GM12878 (cell line): ENCODE data around the gene TMEM38B. TPM values are rescaled to one million over a fixed set of nuclear protein-coding genes. Genes with fewer than 3 reads are reported as not detected.

Experiments used
- ATAC-seq: fragments of 200-7000 bp; cut with Tn5 transposase; 3 replicates; pipeline ENCODE4 v1.9.1; 2020; ENCODE audit warnings: mild to moderate bottlenecking, moderate library complexity
- BruUV-seq: library from RNA; stranded (reverse); fragments of 400-500 nt; replicated peaks from 2 replicates; lab custom pipeline; 2021; lab: Mats Ljungman, UMichigan
- CTCF ChIA-PET: fragments of 300-600 bp; sonication (Branson Sonifier 250); formaldehyde crosslinking; extraction: SDS; loops from one replicate; lab custom pipeline; 2021; ENCODE audit warnings: inconsistent platforms; lab: Yijun Ruan, JAX
- POLR2A ChIA-PET: fragments of 350-600 bp; formaldehyde crosslinking; extraction: SDS; loops from one replicate; lab custom pipeline; 2021; ENCODE audit warnings: inconsistent platforms; lab: Charles Lee
- RAD21 ChIA-PET: fragments of 300-600 bp; sonication (Branson Sonifier 250); formaldehyde crosslinking; loops from one replicate; lab custom pipeline; 2023; ENCODE audit warnings: antibody characterized with exemption; ENCODE audit not compliant: unreplicated experiment; lab: Charles Lee
- SMC1A ChIA-PET: fragments of 300-600 bp; sonication (Branson Sonifier 250); formaldehyde crosslinking; loops from one replicate; lab custom pipeline; 2023; ENCODE audit not compliant: unreplicated experiment, uncharacterized antibody; lab: Charles Lee
- DNase-seq: peaks from one replicate; pipeline ENCODE4 v3.0.0-alpha.2; 2011; ENCODE audit warnings: low read depth, low spot score
- FAIRE-seq: peaks from 3 replicates; lab custom pipeline; 2011; peaks lifted over from hg19 to GRCh38; lab: Jason Lieb, UNC
- H2AFZ ChIP-seq: 2 replicates; pipeline ENCODE4 v1.6.0; 2011; ENCODE audit warnings: low read depth, low read length, control low read depth; ENCODE audit not compliant: control insufficient read depth
- H3K27ac ChIP-seq: 2 replicates; pipeline ENCODE4 v1.5.1; 2011; ENCODE audit warnings: control low read depth; ENCODE audit not compliant: control insufficient read depth, insufficient read depth
- H3K27me3 ChIP-seq, 2 experiments: replicated peaks in 1 of 2; 2 replicates each; pipeline versions ENCODE4 v1.6.0 to v1.6.1; 2011; ENCODE audit warnings: low read length in 1 of 2; ENCODE audit not compliant: control insufficient read depth in 2 of 2, insufficient read depth in 2 of 2
- H3K36me3 ChIP-seq, 2 experiments: 2 replicates each; pipeline ENCODE4 v1.5.1; 2011; ENCODE audit warnings: low read length in 1 of 2; ENCODE audit not compliant: control insufficient read depth in 2 of 2, insufficient read depth in 2 of 2
- H3K4me1 ChIP-seq: 2 replicates; pipeline ENCODE4 v1.6.1; 2011; ENCODE audit warnings: mild to moderate bottlenecking, low read length, moderate library complexity, mixed read lengths; ENCODE audit not compliant: control insufficient read depth, insufficient read depth
- H3K4me2 ChIP-seq: 2 replicates; pipeline ENCODE4 v1.6.0; 2011; ENCODE audit warnings: control low read depth; ENCODE audit not compliant: control insufficient read depth, insufficient read depth
- H3K4me3 ChIP-seq: fragments of 200-600 bp; sonication (generic); 2 replicates; pipeline ENCODE4 v1.5.1; 2016
- H3K79me2 ChIP-seq: 2 replicates; pipeline ENCODE4 v1.6.0; 2011; ENCODE audit warnings: low read length; ENCODE audit not compliant: control insufficient read depth, insufficient read depth
- H3K9ac ChIP-seq: 2 replicates; pipeline ENCODE4 v1.8.0; 2011; ENCODE audit warnings: low read length, control low read depth, mixed read lengths; ENCODE audit not compliant: control insufficient read depth, insufficient read depth
- H3K9me3 ChIP-seq: replicated peaks from 3 replicates; pipeline ENCODE4 v1.5.1; 2011; ENCODE audit warnings: mild to moderate bottlenecking, low read length; ENCODE audit not compliant: control insufficient read depth, insufficient read depth
- H4K20me1 ChIP-seq: 2 replicates; pipeline ENCODE4 v1.6.0; 2011; ENCODE audit not compliant: control insufficient read depth, insufficient read depth
- ATF7 ChIP-seq: fragments of 450-650 bp; IDR thresholded peaks from 2 replicates; pipeline ENCODE4 v1.6.1; 2016; ENCODE audit warnings: low read depth, mild to moderate bottlenecking
- MYB ChIP-seq: fragments of 150-350 bp; IDR thresholded peaks from 2 replicates; pipeline ENCODE4 v1.6.1; 2014; ENCODE audit warnings: mild to moderate bottlenecking, low read depth, low read length, borderline replicate concordance
- NBN ChIP-seq: fragments of 450-650 bp; IDR thresholded peaks from 2 replicates; pipeline ENCODE4 v1.6.1; 2016
- NRF1 ChIP-seq: conservative IDR thresholded peaks from 2 replicates; pipeline ENCODE4 v1.6.1; 2011; ENCODE audit warnings: mild to moderate bottlenecking, low read depth, low read length, improper control_type of control experiment
- PAX8 ChIP-seq: fragments of 450-650 bp; IDR thresholded peaks from 2 replicates; pipeline ENCODE4 v1.6.1; 2017; ENCODE audit warnings: mild to moderate bottlenecking, moderate library complexity
- POLR2A ChIP-seq: IDR thresholded peaks from 2 replicates; pipeline ENCODE4 v1.6.1; 2011; ENCODE audit warnings: low read depth, mild to moderate bottlenecking, low read length
- SMAD5 ChIP-seq: IDR thresholded peaks from 2 replicates; pipeline ENCODE4 v1.6.1; 2016; ENCODE audit warnings: antibody characterized with exemption, low read depth
- SREBF1 ChIP-seq: IDR thresholded peaks from 2 replicates; pipeline ENCODE4 v1.6.1; 2012; ENCODE audit warnings: mild to moderate bottlenecking, low read length
- WGBS: methylation state at CpG from one replicate; pipeline ENCODE4 v1.1.6; 2016; ENCODE audit warnings: low lambda C conversion rate; ENCODE audit not compliant: insufficient replicate concordance, insufficient coverage; ENCODE audit errors: missing lambda C conversion rate; 5-methylcytosine and 5-hydroxymethylcytosine counted together
- in situ Hi-C: fragments of 300-500 bp; cut with MboI; formaldehyde crosslinking; loops from 9 replicates; pipeline ENCODE4 v1.14.3; 2018; ENCODE audit warnings: mixed read lengths
- intact Hi-C: fragments of 100-400 bp; cut with micrococcal nuclease; formaldehyde crosslinking; loops from one replicate; pipeline ENCODE4 v1.14.2; 2022; ENCODE audit not compliant: unreplicated experiment
- polyA plus RNA-seq, 11 experiments: library from polyadenylated mRNA; depleted of rRNA in 4 of 11; unstranded in 6 of 11; stranded (reverse) in 5 of 11; fragments of >200 nt; fragmentation: Nextera tagmentation in 4 of 11; fragmentation: Illumina TruSeq in 1 of 11; extraction: Ambion mirVana in 4 of 11; extraction: Trizol in 1 of 11; gene quantifications; 1 replicate in 1 of 11; 2 replicates in 10 of 11; pipeline versions ENCODE4 v1.2.1 to v1.2.3, GENCODE V29; 2011 to 2016; ENCODE audit warnings: inconsistent platforms in 2 of 11, missing spikeins in 2 of 11, low read depth in 1 of 11
- total RNA-seq, 4 experiments: library from RNA; depleted of rRNA in 3 of 4; stranded (reverse); fragments of >200 nt in 3 of 4; fragmentation: Illumina TruSeq in 1 of 4; extraction: Trizol in 1 of 4; gene quantifications; 2 replicates each; pipeline versions ENCODE4 v1.2.1 to v1.2.3, GENCODE V29; 2013 to 2021
- TF ChIP-seq, protein P1 (sequence below): fragments of 450-650 bp; IDR thresholded peaks from 2 replicates; pipeline ENCODE4 v1.6.1; 2017; ENCODE audit warnings: low read depth, mild to moderate bottlenecking, moderate library complexity
- TF ChIP-seq, protein P2 (sequence below): IDR thresholded peaks from 2 replicates; pipeline ENCODE4 v1.6.1; 2011; ENCODE audit warnings: borderline replicate concordance, low read depth, mild to moderate bottlenecking, moderate library complexity, mixed read lengths, low read length; ENCODE audit not compliant: insufficient read depth; ENCODE audit errors: extremely low read length

The TMEM38B gene
- total and polyA plus RNA-seq, 10 of the 15 experiments (the other 5 are each of a cell fraction or from before 2014, with no cell fraction given) = 8.4 to 22.5 (median 12.7) TPM

GRCh38 chr9:105712773-105713172 is 18.4 kb downstream of the TMEM38B start:
- no peak for TF ChIP-seq ATF7
- TF ChIP-seq POLR2A = no peak
- no peak for TF ChIP-seq SMAD5
- TF ChIP-seq, protein P1, sequence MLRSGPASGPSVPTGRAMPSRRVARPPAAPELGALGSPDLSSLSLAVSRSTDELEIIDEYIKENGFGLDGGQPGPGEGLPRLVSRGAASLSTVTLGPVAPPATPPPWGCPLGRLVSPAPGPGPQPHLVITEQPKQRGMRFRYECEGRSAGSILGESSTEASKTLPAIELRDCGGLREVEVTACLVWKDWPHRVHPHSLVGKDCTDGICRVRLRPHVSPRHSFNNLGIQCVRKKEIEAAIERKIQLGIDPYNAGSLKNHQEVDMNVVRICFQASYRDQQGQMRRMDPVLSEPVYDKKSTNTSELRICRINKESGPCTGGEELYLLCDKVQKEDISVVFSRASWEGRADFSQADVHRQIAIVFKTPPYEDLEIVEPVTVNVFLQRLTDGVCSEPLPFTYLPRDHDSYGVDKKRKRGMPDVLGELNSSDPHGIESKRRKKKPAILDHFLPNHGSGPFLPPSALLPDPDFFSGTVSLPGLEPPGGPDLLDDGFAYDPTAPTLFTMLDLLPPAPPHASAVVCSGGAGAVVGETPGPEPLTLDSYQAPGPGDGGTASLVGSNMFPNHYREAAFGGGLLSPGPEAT = no peak
- no peak for TF ChIP-seq NBN
- no peak for TF ChIP-seq SREBF1
- TF ChIP-seq, protein P2, sequence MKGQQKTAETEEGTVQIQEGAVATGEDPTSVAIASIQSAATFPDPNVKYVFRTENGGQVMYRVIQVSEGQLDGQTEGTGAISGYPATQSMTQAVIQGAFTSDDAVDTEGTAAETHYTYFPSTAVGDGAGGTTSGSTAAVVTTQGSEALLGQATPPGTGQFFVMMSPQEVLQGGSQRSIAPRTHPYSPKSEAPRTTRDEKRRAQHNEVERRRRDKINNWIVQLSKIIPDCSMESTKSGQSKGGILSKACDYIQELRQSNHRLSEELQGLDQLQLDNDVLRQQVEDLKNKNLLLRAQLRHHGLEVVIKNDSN = no peak
- TF ChIP-seq PAX8 = no peak
- no peak for TF ChIP-seq NRF1
- no peak for TF ChIP-seq MYB
- Histone ChIP-seq H2AFZ (no peak overlapping the region), H3K4me1 (no peaks in the 10 kb centered on the region), H3K4me2 (no peak overlapping the region), H3K9ac (no peak overlapping the region), H3K4me3 (no peak overlapping the region), H3K36me3 (peaks cover 0 to 3% of the 10 kb centered on the region in 2 experiments; a peak in 2 of 4 replicates), H3K79me2 (no peaks in the 10 kb centered on the region), H4K20me1 (no peaks in the 10 kb centered on the region), H3K27me3 (no peaks in the 10 kb centered on the region), H3K9me3 (no peaks in the 10 kb centered on the region; the same call in 2 of the 3 replicates), H3K27ac (no peak overlapping the region)
- 87% methylated on average over 6 of the region's 6 CpGs for WGBS
- ChIA-PET SMC1A (interaction anchor here (1.3 kb wide), 1 partner anchor 75 kb away, joined by 5 read pairs; no protein-coding TSS in a partner anchor), CTCF (interaction anchor here (3.9 kb wide), 1 partner anchor 75 kb away, joined by 25 read pairs; no protein-coding TSS in a partner anchor), POLR2A (no interaction called here), RAD21 (no interaction called here)
- in situ Hi-C loops (loop anchor here (5.0 kb wide), 1 partner anchor 100 kb away; no protein-coding TSS in a partner anchor), intact Hi-C loops (no loop called here)
- FAIRE-seq (no peak), ATAC-seq (no peak), DNase-seq (no peak)
- BruUV-seq = no TSS peak
